OCI-LY7 (cell line): ENCODE data around the gene VN1R4. TPM values are rescaled to one million over a fixed set of nuclear protein-coding genes. Genes with fewer than 3 reads are reported as not detected.

ENCODE experiments used
- BruUV-seq: library from RNA; stranded (reverse); fragments of 400-500 nt; replicated peaks from 2 replicates; lab custom pipeline; 2021; lab: Mats Ljungman, UMichigan
- CTCF ChIA-PET: fragments of 300-600 bp; sonication (Branson Sonifier 250); formaldehyde crosslinking; loops from one replicate; lab custom pipeline; 2022; ENCODE audit warnings: antibody characterized with exemption; ENCODE audit not compliant: unreplicated experiment; lab: Charles Lee
- POLR2A ChIA-PET: fragments of 300-600 bp; sonication (Branson Sonifier 250); formaldehyde crosslinking; loops from one replicate; lab custom pipeline; 2022; ENCODE audit warnings: antibody characterized with exemption; lab: Charles Lee
- DNase-seq: peaks from one replicate; pipeline ENCODE4 v3.0.0-alpha.2; 2015; ENCODE audit warnings: low spot score
- H2AFZ ChIP-seq: fragments of 200-600 bp; sonication (generic), shearing (Covaris generic); 2 replicates; pipeline ENCODE4 v1.6.1; 2014; ENCODE audit warnings: mild to moderate bottlenecking, antibody characterized with exemption, low read length, moderate library complexity
- H3K27ac ChIP-seq: fragments of 200-600 bp; sonication (generic); 2 replicates; pipeline ENCODE4 v1.5.1; 2014; ENCODE audit warnings: mixed run types, low read depth, mild to moderate bottlenecking, moderate library complexity, low read length, inconsistent platforms; ENCODE audit not compliant: poor library complexity, severe bottlenecking
- H3K36me3 ChIP-seq: fragments of 200-600 bp; sonication (generic); 2 replicates; pipeline ENCODE4 v1.6.1; 2014; ENCODE audit warnings: mild to moderate bottlenecking, antibody characterized with exemption, low read length, moderate library complexity, mixed read lengths; ENCODE audit not compliant: insufficient read depth
- H3K4me1 ChIP-seq: fragments of 200-600 bp; sonication (generic); 2 replicates; pipeline ENCODE4 v1.5.1; 2014; ENCODE audit warnings: mild to moderate bottlenecking, low read length; ENCODE audit not compliant: insufficient read depth, poor library complexity, severe bottlenecking
- H3K4me2 ChIP-seq: fragments of 200-600 bp; sonication (generic); 2 replicates; pipeline ENCODE4 v1.6.1; 2014; ENCODE audit warnings: mild to moderate bottlenecking, low read length
- H3K4me3 ChIP-seq: fragments of 200-600 bp; sonication (generic); 2 replicates; pipeline ENCODE4 v1.5.1; 2014; ENCODE audit warnings: mild to moderate bottlenecking, low read depth, low read length; ENCODE audit not compliant: poor library complexity, severe bottlenecking
- H3K79me2 ChIP-seq: fragments of 200-600 bp; sonication (generic); 2 replicates; pipeline ENCODE4 v1.6.1; 2016; ENCODE audit warnings: low read depth, mild to moderate bottlenecking, low read length, moderate library complexity, mixed read lengths; ENCODE audit not compliant: insufficient read depth
- H3K9me2 ChIP-seq: fragments of 200-600 bp; sonication (generic); 2 replicates; pipeline ENCODE4 v1.6.1; 2016; ENCODE audit warnings: mild to moderate bottlenecking, low read length, mixed read lengths; ENCODE audit not compliant: insufficient read depth
- H3K9me3 ChIP-seq: fragments of 200-600 bp; sonication (generic); 2 replicates; pipeline ENCODE4 v1.6.1; 2014; ENCODE audit warnings: mild to moderate bottlenecking, mixed run types, low read length, mixed read lengths
- H4K20me1 ChIP-seq: fragments of 200-600 bp; sonication (generic); 2 replicates; pipeline ENCODE4 v1.6.1; 2014; ENCODE audit warnings: mild to moderate bottlenecking, antibody characterized with exemption, low read length, moderate library complexity, mixed read lengths; ENCODE audit not compliant: insufficient read depth
- EZH2phosphoT487 ChIP-seq: fragments of 200-600 bp; sonication (generic); IDR thresholded peaks from 2 replicates; pipeline ENCODE4 v1.6.1; 2018; ENCODE audit warnings: low read depth, borderline replicate concordance, mild to moderate bottlenecking, mixed run types, antibody characterized with exemption, low read length, moderate library complexity, mixed read lengths
- intact Hi-C: fragments of 100-400 bp; cut with micrococcal nuclease; formaldehyde crosslinking; loops from one replicate; pipeline ENCODE4 v1.10.0; 2022; ENCODE audit not compliant: unreplicated experiment
- total RNA-seq, 2 experiments: library from RNA; depleted of rRNA in 1 of 2; stranded (reverse); fragments of >200 nt in 1 of 2; shearing (Covaris generic) in 1 of 2; gene quantifications; 2 replicates each; pipeline ENCODE4 v1.2.3, GENCODE V29; 2014 to 2022
- TF ChIP-seq, protein P1 (sequence below): fragments of 200-600 bp; sonication (generic); conservative IDR thresholded peaks from 2 replicates; pipeline ENCODE4 v1.5.1; 2014; ENCODE audit warnings: mild to moderate bottlenecking, antibody characterized with exemption, low read length, moderate library complexity, mixed read lengths

Gene VN1R4
- total RNA-seq, 2 experiments from 2014 or later = not detected

- no peaks in the 10 kb centered on the region for H3K79me2 ChIP-seq
- POLR2A ChIA-PET = no interaction called here
- H3K9me2 ChIP-seq = no peaks in the 10 kb centered on the region
- CTCF ChIA-PET = no interaction called here
- no TSS peak for BruUV-seq
- H4K20me1 ChIP-seq = no peaks in the 10 kb centered on the region
- H3K4me1 ChIP-seq = no peaks in the 10 kb centered on the region
- no peaks in the 10 kb centered on the region for H3K9me3 ChIP-seq
- no peak for TF ChIP-seq EZH2phosphoT487
- TF ChIP-seq, protein P1, sequence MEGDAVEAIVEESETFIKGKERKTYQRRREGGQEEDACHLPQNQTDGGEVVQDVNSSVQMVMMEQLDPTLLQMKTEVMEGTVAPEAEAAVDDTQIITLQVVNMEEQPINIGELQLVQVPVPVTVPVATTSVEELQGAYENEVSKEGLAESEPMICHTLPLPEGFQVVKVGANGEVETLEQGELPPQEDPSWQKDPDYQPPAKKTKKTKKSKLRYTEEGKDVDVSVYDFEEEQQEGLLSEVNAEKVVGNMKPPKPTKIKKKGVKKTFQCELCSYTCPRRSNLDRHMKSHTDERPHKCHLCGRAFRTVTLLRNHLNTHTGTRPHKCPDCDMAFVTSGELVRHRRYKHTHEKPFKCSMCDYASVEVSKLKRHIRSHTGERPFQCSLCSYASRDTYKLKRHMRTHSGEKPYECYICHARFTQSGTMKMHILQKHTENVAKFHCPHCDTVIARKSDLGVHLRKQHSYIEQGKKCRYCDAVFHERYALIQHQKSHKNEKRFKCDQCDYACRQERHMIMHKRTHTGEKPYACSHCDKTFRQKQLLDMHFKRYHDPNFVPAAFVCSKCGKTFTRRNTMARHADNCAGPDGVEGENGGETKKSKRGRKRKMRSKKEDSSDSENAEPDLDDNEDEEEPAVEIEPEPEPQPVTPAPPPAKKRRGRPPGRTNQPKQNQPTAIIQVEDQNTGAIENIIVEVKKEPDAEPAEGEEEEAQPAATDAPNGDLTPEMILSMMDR = no peak
- DNase-seq = no peak
- no peak within 1 kb of the TSS for H3K4me2 ChIP-seq
- H3K4me3 ChIP-seq = no peak within 1 kb of the TSS
- intact Hi-C loops = no loop called here
- no peaks in the 10 kb centered on the region for H3K36me3 ChIP-seq
- H3K27ac ChIP-seq = no peak within 1 kb of the TSS
- H2AFZ ChIP-seq = no peak within 1 kb of the TSS
Measured at GRCh38 chr19:53254411-53255341, 12.8 kb downstream of the VN1R4 start, which contains the start of gene ZNF677. Gene ZNF677, minus strand, starts transcription at chr19:53254873. Its CDS starts 3,323 bp downstream, at chr19:53251550.

GRCh38 chr19:53246498-53246897 lies 21.0 kb downstream of the VN1R4 start:
- Histone ChIP-seq H4K20me1 (no peaks in the 10 kb centered on the region), H3K9me2 (no peaks in the 10 kb centered on the region), H3K27ac (no peak overlapping the region), H3K9me3 (peaks cover 9% of the 10 kb centered on the region; the same call in 1 of the 2 replicates), H2AFZ (no peak overlapping the region), H3K4me3 (no peak overlapping the region), H3K4me1 (no peaks in the 10 kb centered on the region), H3K79me2 (no peaks in the 10 kb centered on the region), H3K4me2 (no peak overlapping the region), H3K36me3 (no peaks in the 10 kb centered on the region)
- TF ChIP-seq, protein P1 = no peak
- no peak for TF ChIP-seq EZH2phosphoT487
- intact Hi-C loops = no loop called here
- POLR2A ChIA-PET = no interaction called here
- DNase-seq = peak; percentile 38
- CTCF ChIA-PET = no interaction called here
- BruUV-seq = no TSS peak
